ENCODE data around the gene F10.

DNA sequence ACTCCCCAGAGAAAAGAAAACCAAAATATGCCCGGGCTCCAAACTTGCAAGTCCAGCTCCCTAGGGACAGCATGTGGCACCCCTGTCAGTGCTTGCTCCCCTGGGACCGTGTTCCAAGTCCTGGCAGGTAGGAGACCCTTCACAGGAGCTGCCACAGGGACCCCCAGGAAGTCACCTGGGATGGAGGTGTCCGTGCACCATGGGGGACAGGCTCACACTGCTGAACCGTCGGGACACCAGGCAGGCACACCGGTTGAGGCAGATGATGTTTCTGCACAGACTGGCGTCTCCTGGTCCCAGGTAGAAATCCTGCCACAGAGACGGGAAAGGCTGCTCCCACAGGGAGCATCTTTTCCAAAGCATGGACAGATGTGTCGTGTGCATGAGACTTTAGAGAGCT, 24.2 kb downstream of the F10 start:
- TF ChIP-seq, protein P1, sequence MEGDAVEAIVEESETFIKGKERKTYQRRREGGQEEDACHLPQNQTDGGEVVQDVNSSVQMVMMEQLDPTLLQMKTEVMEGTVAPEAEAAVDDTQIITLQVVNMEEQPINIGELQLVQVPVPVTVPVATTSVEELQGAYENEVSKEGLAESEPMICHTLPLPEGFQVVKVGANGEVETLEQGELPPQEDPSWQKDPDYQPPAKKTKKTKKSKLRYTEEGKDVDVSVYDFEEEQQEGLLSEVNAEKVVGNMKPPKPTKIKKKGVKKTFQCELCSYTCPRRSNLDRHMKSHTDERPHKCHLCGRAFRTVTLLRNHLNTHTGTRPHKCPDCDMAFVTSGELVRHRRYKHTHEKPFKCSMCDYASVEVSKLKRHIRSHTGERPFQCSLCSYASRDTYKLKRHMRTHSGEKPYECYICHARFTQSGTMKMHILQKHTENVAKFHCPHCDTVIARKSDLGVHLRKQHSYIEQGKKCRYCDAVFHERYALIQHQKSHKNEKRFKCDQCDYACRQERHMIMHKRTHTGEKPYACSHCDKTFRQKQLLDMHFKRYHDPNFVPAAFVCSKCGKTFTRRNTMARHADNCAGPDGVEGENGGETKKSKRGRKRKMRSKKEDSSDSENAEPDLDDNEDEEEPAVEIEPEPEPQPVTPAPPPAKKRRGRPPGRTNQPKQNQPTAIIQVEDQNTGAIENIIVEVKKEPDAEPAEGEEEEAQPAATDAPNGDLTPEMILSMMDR (IDR thresholded peaks at IDR 0.05 in 4 of 5, conservative IDR thresholded peaks at IDR 0.05 in 1 of 5): no peak
- TF ChIP-seq POLR2A (IDR thresholded peaks at IDR 0.05): no peak
